Dermis blood vessel endothelial cell (primary cell): Measurements from ENCODE around the gene OLFML1. TPM values are rescaled to one million over a fixed set of nuclear protein-coding genes. Genes with fewer than 3 reads are reported as not detected.

ENCODE experiments used
- DNase-seq: peaks from one replicate; pipeline ENCODE4 v3.0.0; 2010
- total RNA-seq: library from RNA; depleted of rRNA; stranded (reverse); fragments of >200 nt; gene quantifications from 2 replicates; pipeline ENCODE4 v1.2.3, GENCODE V29; 2014

The OLFML1 gene
- total RNA-seq, 1 donor from 2014 or later: not detected

- DNase-seq: no peak
Observed at GRCh38 chr11:7533199-7534041, 48.1 kb downstream of the OLFML1 start.

DNA sequence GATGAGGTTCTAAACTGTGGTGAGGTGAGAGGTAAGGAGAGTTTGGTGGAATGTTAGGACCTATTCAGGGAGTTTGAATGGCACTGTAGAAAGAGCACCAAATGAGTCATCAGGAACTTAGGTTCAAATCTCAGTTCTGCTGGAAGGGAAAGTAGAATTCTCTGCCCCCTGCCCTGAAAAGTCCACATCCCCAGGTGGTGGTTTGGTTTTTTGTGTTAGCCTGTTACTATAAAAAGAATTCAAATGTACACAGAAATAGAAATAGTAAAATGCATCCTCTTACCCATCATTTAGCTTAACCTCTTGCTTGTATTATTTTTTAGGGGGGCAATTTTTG lies 48.7 kb downstream of the OLFML1 start:
- no peak for DNase-seq

GRCh38 chr11:7536100-7536499 lies 50.8 kb downstream of the OLFML1 start:
- DNase-seq: no peak

DNA sequence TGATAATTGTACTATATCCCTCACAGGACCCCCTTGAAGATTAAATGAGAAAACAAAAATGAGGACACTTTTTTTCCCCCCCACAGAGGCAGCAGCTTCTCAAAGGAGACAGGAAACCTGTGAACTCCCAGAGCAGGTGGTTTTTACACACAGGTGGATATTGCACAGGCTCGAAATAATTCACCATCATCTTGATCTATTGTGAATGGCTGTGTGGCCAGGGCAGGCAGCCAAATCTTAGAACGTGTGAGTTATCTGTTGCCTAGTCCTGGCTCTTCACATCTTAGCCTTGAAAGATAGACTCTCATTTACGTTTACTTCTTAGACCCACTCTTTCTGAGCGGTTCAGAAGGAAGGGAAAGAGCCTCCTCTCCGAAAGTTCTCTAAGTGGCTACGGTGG lies 52.0 kb downstream of the OLFML1 start:
- no peak for DNase-seq

- DNase-seq: no peak
Observed at GRCh38 chr11:7538031-7538430, 52.7 kb downstream of the OLFML1 start.

DNA sequence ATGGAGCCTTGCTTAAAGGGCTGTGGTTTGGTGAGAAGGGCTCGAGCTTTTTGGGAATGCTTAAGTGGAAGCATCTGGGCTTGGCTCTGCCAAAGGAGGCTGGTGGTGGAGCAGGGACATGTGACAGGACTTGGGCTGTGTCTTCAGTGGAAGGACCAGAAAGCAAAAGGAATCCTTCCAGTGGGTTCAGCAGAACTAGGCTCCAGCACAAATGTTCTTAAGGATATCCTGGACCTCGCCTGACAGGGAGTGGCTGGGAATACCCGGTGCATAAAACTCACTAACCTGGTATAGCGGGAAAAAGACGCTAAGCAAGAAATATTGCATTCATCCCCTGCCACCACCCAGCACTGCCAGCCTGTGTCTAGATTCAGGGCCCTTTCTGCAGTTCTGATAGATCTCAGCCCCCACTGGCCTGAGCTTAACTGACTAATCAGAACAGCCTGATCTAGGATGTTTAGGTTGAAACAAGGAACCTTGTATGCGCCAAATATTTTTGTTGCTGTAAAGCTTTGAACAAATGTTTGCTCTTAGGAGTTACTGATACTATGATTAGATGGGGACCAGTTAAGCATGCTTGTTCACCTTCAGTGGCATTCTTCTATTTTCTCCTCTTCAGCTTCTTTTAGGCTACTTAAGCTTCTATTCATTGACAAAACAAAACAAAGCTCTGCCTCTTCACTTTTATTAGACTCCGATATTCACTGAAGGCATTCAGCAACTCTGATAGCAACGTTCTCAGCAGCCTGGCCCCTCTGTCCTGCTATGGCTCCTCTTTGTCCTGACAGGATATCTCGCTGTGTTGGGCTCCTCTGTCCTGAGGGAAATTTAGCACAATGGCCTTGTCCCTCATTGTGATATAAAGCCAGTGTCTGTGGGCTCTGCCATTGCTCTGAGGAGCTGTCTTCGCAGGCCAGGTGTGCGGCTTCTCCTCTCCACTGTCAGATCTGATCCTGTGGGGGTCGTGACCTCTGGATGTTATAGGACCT lies 53.5 kb downstream of the OLFML1 start:
- DNase-seq: no peak

- DNase-seq: no peak
Observed at GRCh38 chr11:7540830-7541555, 55.7 kb downstream of the OLFML1 start.

GRCh38 chr11:7543302-7543701 lies 58.0 kb downstream of the OLFML1 start:
- no peak for DNase-seq

GRCh38 chr11:7544021-7544420 lies 58.7 kb downstream of the OLFML1 start:
- DNase-seq: no peak

GRCh38 chr11:7545611-7546010 lies 60.3 kb downstream of the OLFML1 start:
- no peak for DNase-seq

DNA sequence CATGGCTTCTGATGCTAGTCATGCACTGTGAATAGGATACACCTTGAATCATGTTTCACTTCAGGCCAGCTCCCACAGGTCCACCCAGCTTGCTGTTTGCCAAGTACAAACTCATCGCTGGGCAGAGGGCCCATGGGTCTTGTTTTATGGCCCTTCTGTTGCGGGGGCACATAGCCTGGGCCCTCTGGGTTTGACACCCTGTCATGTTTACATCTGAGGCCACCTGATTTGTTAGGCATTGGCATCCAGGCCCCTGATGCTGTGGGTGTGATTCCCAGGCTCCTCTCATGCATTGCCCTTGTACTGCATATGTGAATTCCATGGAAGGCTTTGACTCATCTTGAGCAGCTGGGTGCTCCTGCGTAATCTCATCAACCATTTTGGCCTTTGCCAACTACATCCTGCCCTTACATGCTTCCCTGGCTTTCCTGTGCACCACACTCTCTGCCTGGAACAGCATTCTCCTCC lies 61.1 kb downstream of the OLFML1 start:
- DNase-seq: no peak

GRCh38 chr11:7547687-7548086 lies 62.4 kb downstream of the OLFML1 start:
- no peak for DNase-seq

- no peak for DNase-seq
Observed at GRCh38 chr11:7548659-7549274, 63.5 kb downstream of the OLFML1 start.

DNA sequence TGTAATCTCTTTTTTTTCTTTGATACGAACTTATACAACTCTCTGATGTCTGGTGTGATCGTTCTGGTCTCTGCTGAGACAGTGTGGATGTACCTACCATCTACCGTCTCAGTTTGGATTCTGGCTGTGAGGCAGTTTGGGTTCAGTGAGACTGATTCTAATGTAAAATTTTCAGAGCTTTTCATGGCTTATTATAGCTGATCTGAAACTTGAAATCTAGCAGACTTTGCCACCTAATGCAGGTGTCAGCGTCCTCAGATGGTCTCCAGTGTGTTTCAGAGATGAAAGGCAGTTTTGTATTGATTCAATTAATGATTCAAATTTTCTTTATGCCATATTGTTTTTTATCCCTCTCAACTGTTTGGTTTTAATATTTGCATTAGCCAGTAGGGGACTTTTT lies 64.4 kb downstream of the OLFML1 start:
- DNase-seq: no peak

GRCh38 chr11:7551571-7551970 lies 66.3 kb downstream of the OLFML1 start:
- no peak for DNase-seq

- no peak for DNase-seq
Observed at GRCh38 chr11:7552666-7553065, 67.4 kb downstream of the OLFML1 start.

GRCh38 chr11:7555052-7555699 lies 69.9 kb downstream of the OLFML1 start:
- no peak for DNase-seq

DNA sequence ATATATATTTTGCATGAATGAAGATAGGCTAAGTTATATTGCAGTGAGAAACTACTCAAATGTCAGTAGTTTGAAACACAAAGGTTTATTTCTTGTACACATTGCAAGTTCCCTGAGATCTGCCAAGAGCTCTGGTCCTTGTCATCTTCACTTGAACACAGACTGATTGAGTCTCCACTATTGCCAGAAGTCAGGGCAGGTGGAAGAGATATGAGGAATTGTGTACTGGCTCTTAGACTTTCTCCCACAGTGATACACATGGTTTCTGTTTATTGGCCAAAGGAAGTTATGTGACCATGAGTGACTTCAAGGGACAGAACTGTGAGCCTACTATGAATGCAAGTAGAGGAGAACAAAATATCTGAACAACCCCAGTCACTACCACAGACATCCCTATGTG lies 72.7 kb downstream of the OLFML1 start:
- DNase-seq: no peak

GRCh38 chr11:7559398-7560283 lies 74.3 kb downstream of the OLFML1 start:
- no peak for DNase-seq
